ENCODE results near the gene RRAD.

- TF ChIP-seq CTCF (IDR thresholded peaks at IDR 0.05; ENCODE audit: low read depth, low read length, poor library complexity, severe bottlenecking) (no peak), EZH2phosphoT487 (IDR thresholded peaks at IDR 0.05; ENCODE audit: borderline replicate concordance, low read length) (no peak)
Measured at GRCh38 chr16:66937725-66938337, 12.5 kb upstream of the RRAD start.

All from DOHH2 (cell line).